Umbilical cord (tissue), 1 donor: ENCODE measurements around the gene ZNF543. TPM values are rescaled to one million over a fixed set of nuclear protein-coding genes. Genes with fewer than 3 reads are reported as not detected.

Experiments used
- total RNA-seq: library from RNA; depleted of rRNA; stranded (reverse); fragments of >200 nt; gene quantifications from one replicate; pipeline ENCODE4 v1.2.3, GENCODE V29; 2014; ENCODE audit warnings: low replicate concordance; ENCODE audit not compliant: insufficient read depth

Gene ZNF543
- total RNA-seq, 1 donor from 2014 or later, result 12.3 TPM

Other genes with a start within 250 kb of the ZNF543 start
- 6.0 TPM for gene USP29, start 200.5 kb upstream of the ZNF543 start, total RNA-seq
- gene ZIM3, start 175.3 kb upstream of the ZNF543 start, total RNA-seq, result 1.4 TPM
- not detected for gene DUXA, start 153.0 kb upstream of the ZNF543 start, total RNA-seq
- gene ZNF264, start 129.0 kb upstream of the ZNF543 start, total RNA-seq, result 33.2 TPM
- gene AURKC, start 89.4 kb upstream of the ZNF543 start, total RNA-seq, result not detected
- 49.6 TPM for gene ZNF805, start 79.8 kb upstream of the ZNF543 start, total RNA-seq
- gene ZNF460, start 40.0 kb upstream of the ZNF543 start, total RNA-seq, result 119 TPM
- gene ZNF304, start 30.8 kb downstream of the ZNF543 start, total RNA-seq, result 12.8 TPM
- 3.1 TPM for gene TRAPPC2B, start 43.1 kb downstream of the ZNF543 start, total RNA-seq
- 5.3 TPM for gene ZNF547, start 43.1 kb downstream of the ZNF543 start, total RNA-seq
- gene ZNF548, start 69.4 kb downstream of the ZNF543 start, total RNA-seq, result 33.7 TPM
- gene ZNF17, start 90.7 kb downstream of the ZNF543 start, total RNA-seq, result 18.5 TPM
- gene ZNF749, start 114.9 kb downstream of the ZNF543 start, total RNA-seq, result 10.1 TPM
- 4.3 TPM for gene VN1R1, start 136.7 kb downstream of the ZNF543 start, total RNA-seq
- 13.7 TPM for gene ZNF772, start 157.1 kb downstream of the ZNF543 start, total RNA-seq
- 32.7 TPM for gene ZNF419, start 167.3 kb downstream of the ZNF543 start, total RNA-seq
- gene ZNF773, start 179.5 kb downstream of the ZNF543 start, total RNA-seq, result 13.5 TPM
- 12.5 TPM for gene ZNF549, start 206.9 kb downstream of the ZNF543 start, total RNA-seq
- gene ZNF550, start 239.4 kb downstream of the ZNF543 start, total RNA-seq, result 2.9 TPM